Measurements from ENCODE around the gene AKR7A2.
A peak's percentile ranks its signal among the peaks of the same experiment; 100 is the strongest.

AKR7A2 gene

GRCh38 chr1:19358710-19359109 lies 46.8 kb upstream of the AKR7A2 start:
- TF ChIP-seq CTCF (IDR thresholded peaks at IDR 0.05; ENCODE audit: unreplicated experiment in 3 of 3), result no peak
- H3K27ac Mint-ChIP-seq, result no peak overlapping the region
- peaks cover 29% of the 10 kb centered on the region for H3K36me3 Mint-ChIP-seq (ENCODE audit: low read depth)
- H3K4me3 Mint-ChIP-seq, result no peak overlapping the region
- peaks cover 27% of the 10 kb centered on the region for H3K4me1 Mint-ChIP-seq
- no peaks in the 10 kb centered on the region for H3K9me3 Mint-ChIP-seq
- no peaks in the 10 kb centered on the region for H3K27me3 Mint-ChIP-seq (ENCODE audit: low read depth)

GRCh38 chr1:19357299-19357986 lies 45.5 kb upstream of the AKR7A2 start:
- H3K27me3 Mint-ChIP-seq (ENCODE audit: low read depth), result no peaks in the 10 kb centered on the region

GRCh38 chr1:19356266-19356665 lies 44.3 kb upstream of the AKR7A2 start:
- H3K36me3 Mint-ChIP-seq (ENCODE audit: low read depth), result peaks cover 40% of the 10 kb centered on the region
- no peaks in the 10 kb centered on the region for H3K27me3 Mint-ChIP-seq (ENCODE audit: low read depth)
- peaks cover 30% of the 10 kb centered on the region for H3K4me1 Mint-ChIP-seq
- H3K4me3 Mint-ChIP-seq, result no peak overlapping the region
- no peak overlapping the region for H3K27ac Mint-ChIP-seq
- TF ChIP-seq CTCF (IDR thresholded peaks at IDR 0.05; ENCODE audit: unreplicated experiment in 3 of 3), result no peak
- no peaks in the 10 kb centered on the region for H3K9me3 Mint-ChIP-seq

More at GRCh38 chr1:19357299-19357986, 45.5 kb upstream of the AKR7A2 start:
- Mint-ChIP-seq H3K4me1 (peaks cover 23% of the 10 kb centered on the region), H3K36me3 (ENCODE audit: low read depth) (peaks cover 31% of the 10 kb centered on the region), H3K4me3 (no peak overlapping the region), H3K27ac (peak overlapping the region in 1 of 3 experiments; percentile 41), H3K9me3 (no peaks in the 10 kb centered on the region)
- TF ChIP-seq CTCF (IDR thresholded peaks at IDR 0.05; ENCODE audit: unreplicated experiment in 3 of 3), result no peak

GRCh38 chr1:19354531-19354981 lies 42.6 kb upstream of the AKR7A2 start:
- Mint-ChIP-seq H3K4me1 (peaks cover 19% of the 10 kb centered on the region), H3K36me3 (ENCODE audit: low read depth) (peaks cover 45% of the 10 kb centered on the region), H3K27ac (peak overlapping the region; percentile 24 to 76 (median 39)), H3K4me3 (no peak overlapping the region), H3K9me3 (no peaks in the 10 kb centered on the region), H3K27me3 (ENCODE audit: low read depth) (no peaks in the 10 kb centered on the region)
- no peak for TF ChIP-seq CTCF (IDR thresholded peaks at IDR 0.05; ENCODE audit: unreplicated experiment in 3 of 3)

GRCh38 chr1:19353596-19353995 lies 41.7 kb upstream of the AKR7A2 start:
- Mint-ChIP-seq H3K36me3 (ENCODE audit: low read depth) (peaks cover 45% of the 10 kb centered on the region), H3K9me3 (no peaks in the 10 kb centered on the region)

More at GRCh38 chr1:19353596-19353995, 41.7 kb upstream of the AKR7A2 start:
- TF ChIP-seq CTCF (IDR thresholded peaks at IDR 0.05; ENCODE audit: unreplicated experiment in 3 of 3), result no peak
- no peak overlapping the region for H3K4me3 Mint-ChIP-seq
- H3K27ac Mint-ChIP-seq, result no peak overlapping the region
- H3K27me3 Mint-ChIP-seq (ENCODE audit: low read depth), result no peaks in the 10 kb centered on the region
- H3K4me1 Mint-ChIP-seq, result peaks cover 19% of the 10 kb centered on the region
